Raji (cell line): ENCODE results near the gene HSPB1.

Experiments used
- POLR2A ChIP-seq: IDR thresholded peaks from 2 replicates; pipeline ENCODE4 v1.6.1; 2011; ENCODE audit warnings: low read depth, low read length, control low read depth; ENCODE audit not compliant: insufficient read depth

HSPB1 gene

DNA sequence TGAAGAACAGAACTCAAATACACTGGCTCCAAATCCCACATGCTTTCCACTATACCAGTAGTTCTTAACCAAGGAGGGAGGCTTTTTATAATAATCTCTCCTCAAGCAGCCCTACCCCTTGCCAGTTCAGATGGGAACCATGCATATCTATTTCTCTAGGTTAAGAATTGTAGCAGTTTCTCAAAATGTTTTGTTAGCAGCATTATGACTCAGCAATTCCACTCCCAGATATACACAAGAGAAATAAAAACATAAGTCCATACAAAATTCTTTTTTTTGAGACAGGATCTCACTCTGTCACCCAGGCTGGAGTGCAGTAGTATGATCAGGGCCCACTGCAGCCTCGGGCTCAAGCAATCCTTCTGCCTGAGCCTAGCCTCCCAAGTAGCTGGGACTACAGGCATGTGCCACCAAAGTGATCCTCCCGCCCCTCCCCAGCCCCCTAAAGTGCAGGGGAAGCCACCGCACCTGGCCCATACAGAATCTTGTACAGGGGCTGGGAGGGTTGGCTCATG, 38.2 kb downstream of the HSPB1 start:
- no peak for TF ChIP-seq POLR2A

DNA sequence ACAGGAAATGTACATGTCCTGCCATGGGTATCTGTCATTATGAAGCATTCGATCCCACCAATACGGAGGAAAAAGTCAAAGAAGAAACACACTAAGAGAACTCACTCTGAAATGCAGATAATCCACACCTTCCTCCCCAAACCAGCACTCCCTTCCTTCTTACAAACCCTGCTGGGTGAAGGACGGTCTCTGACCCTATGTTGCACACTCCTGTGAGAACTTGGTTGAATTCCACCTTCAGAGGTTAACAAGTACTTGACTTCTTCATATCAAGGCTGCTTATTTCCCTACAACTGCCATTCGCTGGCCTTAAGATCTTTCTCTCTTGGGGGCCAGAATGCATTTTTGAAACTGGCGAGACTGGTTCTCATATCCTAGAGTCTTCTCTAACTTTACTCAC, 39.7 kb downstream of the HSPB1 start:
- TF ChIP-seq POLR2A: no peak

DNA sequence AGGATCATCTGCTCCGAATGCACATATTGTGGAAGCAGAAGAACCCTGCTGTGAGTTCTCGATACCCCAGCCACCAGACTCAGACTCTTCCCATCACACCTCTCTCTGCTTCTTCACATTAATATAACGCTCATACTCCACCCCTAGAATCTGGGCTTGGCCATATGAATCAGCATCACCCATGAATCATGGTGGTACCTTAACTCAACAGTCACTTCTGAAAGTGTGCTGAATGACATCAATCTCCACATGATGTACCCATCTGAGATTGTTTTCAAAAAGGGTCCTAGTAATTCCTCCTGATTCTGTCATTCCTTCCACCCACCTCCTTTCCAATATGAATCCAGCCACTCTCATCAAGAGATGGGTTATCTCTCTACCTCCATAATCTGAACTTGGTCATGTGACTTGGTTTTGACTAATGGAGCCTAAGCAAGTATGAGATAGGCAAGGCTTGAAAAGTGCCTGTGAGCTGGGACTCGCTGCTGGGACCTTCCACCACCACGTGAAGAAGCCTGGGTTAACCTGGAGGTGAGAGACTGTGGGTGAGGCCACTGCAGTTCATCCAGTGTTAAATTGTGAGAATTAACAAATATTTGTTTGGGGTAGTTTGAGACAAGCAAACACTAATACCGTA, 40.9 kb downstream of the HSPB1 start:
- TF ChIP-seq POLR2A: no peak

DNA sequence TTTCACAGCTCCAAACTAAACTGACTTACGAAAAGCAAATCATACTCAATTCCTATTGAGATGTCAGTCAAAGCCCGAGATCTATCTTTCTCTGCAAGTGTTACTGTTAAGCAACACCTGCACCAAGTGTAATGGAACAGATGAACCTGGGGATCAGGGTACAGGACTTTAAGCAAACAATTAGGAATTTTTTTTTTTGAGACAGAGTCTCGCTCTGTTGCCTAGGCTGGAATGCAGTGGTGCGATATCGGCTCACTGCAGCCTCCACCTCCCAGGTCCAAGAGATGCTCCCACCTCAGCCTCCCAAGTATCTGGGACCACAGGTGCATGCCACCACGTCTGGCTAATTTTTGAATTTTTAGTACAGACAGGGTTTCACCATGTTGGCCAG, 41.5 kb downstream of the HSPB1 start:
- no peak for TF ChIP-seq POLR2A

DNA sequence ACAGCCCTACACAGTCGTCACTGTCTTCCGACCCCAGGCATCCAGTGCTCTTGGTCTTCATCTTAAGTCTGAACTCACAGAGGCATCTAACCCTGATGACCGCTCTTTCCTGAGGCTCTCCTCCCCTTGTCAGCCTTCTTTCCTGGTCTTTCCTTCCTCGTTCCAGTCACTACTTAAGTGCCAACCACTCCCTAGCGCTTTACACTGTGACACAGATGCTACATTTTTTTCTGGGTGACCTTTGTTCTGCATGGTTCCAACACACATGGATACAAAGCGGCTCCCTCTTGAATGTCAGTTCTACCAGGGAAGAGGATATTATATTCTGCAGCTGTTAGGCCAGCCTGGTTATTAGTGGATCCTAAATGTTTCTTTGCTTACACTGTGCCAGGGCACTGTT, 43.6 kb downstream of the HSPB1 start:
- no peak for TF ChIP-seq POLR2A

DNA sequence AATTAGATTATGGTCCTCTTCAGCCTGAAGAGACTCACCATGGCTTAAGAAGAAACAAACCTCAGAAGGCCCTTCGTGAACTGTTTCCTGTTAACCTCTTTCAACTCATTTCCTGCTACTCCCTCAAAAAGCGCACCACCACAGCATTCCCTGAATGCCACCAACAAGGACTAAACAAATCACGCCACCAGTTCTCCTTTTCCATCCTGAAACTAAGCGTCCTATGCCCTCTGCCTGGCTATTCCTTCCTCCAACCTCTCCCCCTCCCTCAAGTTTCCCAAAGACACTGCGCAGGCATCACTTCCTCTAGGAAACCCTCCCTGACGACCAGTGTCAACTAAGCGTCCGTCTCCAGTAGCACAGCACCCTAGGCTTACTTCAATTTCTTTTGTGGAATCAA, 44.3 kb downstream of the HSPB1 start:
- TF ChIP-seq POLR2A: no peak

DNA sequence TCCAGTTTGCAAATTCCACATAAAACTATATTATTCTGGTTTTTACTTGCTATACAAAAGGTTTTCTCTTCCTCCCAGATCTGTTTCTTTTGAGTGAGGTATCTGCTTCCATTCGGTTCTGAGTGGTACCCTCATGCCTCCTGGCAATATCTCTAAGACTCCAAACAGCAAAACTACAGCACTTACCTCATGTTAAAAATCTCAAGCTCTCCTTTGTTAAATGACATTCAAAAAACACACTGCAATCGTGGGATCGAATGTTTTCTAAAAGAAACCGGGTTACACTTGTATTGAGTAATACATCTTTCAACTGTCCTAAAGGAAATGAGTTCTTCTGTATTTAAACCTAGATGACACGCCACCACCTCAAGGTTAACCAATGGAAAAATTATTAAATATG, 45.2 kb downstream of the HSPB1 start:
- TF ChIP-seq POLR2A: no peak

DNA sequence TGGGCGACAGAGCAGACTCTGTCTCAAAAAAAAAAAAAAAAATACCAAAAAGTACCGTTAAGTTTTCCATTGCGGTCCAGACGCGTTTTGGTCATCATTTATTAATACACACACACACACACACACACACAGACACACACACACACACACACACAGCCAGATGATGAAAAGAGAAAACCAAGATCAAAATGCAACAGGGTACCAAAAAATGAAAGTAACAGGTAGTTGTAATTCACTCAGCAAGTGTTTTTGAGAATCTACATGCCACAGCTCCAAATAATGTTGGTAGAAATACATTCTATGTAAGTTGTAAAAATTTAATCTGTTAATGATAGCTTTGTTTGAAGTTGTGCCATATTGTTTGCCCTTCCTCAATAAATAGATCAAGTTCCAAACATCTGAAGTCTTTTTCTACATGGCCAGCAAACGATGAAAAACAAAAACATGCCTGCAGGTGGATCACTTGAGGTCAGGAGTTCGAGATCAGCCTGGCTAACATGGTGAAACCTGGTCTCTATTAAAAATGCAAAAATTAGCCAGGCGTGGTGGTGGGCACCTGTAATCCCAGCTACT, 46.9 kb downstream of the HSPB1 start:
- no peak for TF ChIP-seq POLR2A

DNA sequence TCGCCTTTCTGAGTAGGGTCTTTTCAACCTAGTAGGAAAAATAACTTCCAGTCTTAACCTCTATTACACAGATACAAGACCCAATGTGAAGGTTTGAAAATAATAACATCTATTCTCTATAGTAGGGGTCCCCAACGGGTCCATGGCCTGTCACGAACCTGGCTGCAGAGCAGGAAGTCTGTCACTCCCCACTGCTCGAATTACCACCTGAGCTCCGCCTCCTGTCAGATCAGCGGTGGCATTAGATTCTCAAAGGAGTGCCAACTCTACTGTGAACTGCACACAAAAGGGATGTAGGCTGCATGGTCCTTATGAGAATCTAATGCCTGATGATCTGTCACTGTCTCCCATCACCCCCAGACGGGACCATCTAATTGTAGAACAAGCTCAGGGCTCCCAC, 48.9 kb downstream of the HSPB1 start:
- no peak for TF ChIP-seq POLR2A

DNA sequence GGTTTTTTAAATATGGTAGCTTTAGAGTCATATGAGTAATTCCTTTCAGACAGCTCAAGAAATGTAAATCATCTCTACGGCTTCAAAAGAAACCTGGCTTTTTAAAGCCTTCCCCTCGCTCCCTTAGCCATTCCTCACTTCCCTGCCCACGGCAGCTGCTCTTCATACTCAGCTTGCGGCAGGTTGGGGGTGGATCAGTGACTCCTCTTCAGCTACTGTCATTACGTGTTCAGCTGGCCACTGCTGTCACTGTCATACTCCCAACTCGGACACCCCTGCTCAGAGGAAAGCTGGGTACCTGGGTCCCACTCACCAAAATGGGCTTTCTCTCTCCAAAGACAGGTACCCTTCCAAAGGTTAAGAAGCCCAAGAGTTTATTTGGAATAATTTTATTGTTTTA, 49.7 kb downstream of the HSPB1 start:
- TF ChIP-seq POLR2A: no peak

DNA sequence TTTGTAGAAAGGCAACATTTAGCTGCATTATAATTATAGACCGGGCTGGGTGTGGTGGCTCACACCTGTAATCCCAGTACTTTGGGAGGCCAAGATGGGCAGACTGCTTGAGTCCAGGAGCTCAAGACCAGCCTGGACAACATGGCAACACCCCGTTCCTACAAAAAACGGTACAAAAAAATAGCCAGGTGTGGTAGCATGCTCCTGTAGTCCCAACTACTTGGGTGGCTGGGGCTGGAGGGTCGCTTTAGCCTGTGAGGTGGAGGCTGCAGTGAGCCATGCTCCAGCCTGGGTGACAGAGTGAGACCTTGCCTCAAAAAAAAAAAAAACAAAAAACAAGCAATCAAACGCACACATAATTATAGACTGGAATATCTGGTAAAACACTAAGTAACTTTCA, 51.3 kb downstream of the HSPB1 start:
- TF ChIP-seq POLR2A: no peak
